Activated CD4-positive, alpha-beta T cell treated with anti-CD3 and anti-CD28 coated beads, Interleukin-2, amount 10 ng/mL, durations not matched to agents 24 days and 14 days (primary cell): Measurements from ENCODE around the gene CCNF. TPM values are rescaled to one million over a fixed set of nuclear protein-coding genes. Genes with fewer than 3 reads are reported as not detected.

Experiments used
- DNase-seq: peaks from one replicate; pipeline ENCODE4 v3.0.0; 2022
- H3K27ac Mint-ChIP-seq: one replicate; pipeline ENCODE4 v1.8.0; 2022; ENCODE audit warnings: mild to moderate bottlenecking, mixed read lengths
- H3K27me3 Mint-ChIP-seq: one replicate; pipeline ENCODE4 v1.8.0; 2022; ENCODE audit warnings: mixed read lengths
- H3K36me3 Mint-ChIP-seq: one replicate; pipeline ENCODE4 v1.8.0; 2022; ENCODE audit warnings: low read depth, mild to moderate bottlenecking, mixed read lengths
- H3K4me1 Mint-ChIP-seq: one replicate; pipeline ENCODE4 v1.8.0; 2021; ENCODE audit warnings: mixed read lengths
- H3K4me3 Mint-ChIP-seq: one replicate; pipeline ENCODE4 v1.8.0; 2022; ENCODE audit warnings: mild to moderate bottlenecking, moderate library complexity, mixed read lengths
- H3K9me3 Mint-ChIP-seq: one replicate; pipeline ENCODE4 v1.8.0; 2021; ENCODE audit warnings: mixed read lengths
- intact Hi-C: fragments of 100-400 bp; cut with micrococcal nuclease; formaldehyde crosslinking; loops from one replicate; pipeline ENCODE4 v1.15.1; 2023
- total RNA-seq: library from RNA; stranded (reverse); gene quantifications from 2 replicates; pipeline ENCODE4 v1.2.3, GENCODE V29; 2022

The CCNF gene
- total RNA-seq, 1 donor from 2014 or later: 45.7 TPM

- Mint-ChIP-seq H3K27ac (no peak overlapping the region), H3K36me3 (no peaks in the 10 kb centered on the region), H3K4me3 (no peak overlapping the region), H3K27me3 (no peaks in the 10 kb centered on the region), H3K9me3 (no peaks in the 10 kb centered on the region), H3K4me1 (no peaks in the 10 kb centered on the region)
- intact Hi-C loops: no loop called here
- no peak for DNase-seq
These were observed 67.2 kb downstream of the CCNF start for GRCh38 chr16:2496223-2497115.

- Mint-ChIP-seq H3K9me3 (no peaks in the 10 kb centered on the region), H3K4me1 (no peaks in the 10 kb centered on the region), H3K27ac (no peak overlapping the region), H3K4me3 (no peak overlapping the region), H3K36me3 (no peaks in the 10 kb centered on the region), H3K27me3 (no peaks in the 10 kb centered on the region)
- intact Hi-C loops: no loop called here
- no peak for DNase-seq
These were observed 67.9 kb downstream of the CCNF start for GRCh38 chr16:2497116-2497630.

GRCh38 chr16:2497695-2498484 is 68.6 kb downstream of the CCNF start:
- H3K4me3 Mint-ChIP-seq: no peak overlapping the region
- DNase-seq: no peak
- no peaks in the 10 kb centered on the region for H3K27me3 Mint-ChIP-seq
- no peak overlapping the region for H3K27ac Mint-ChIP-seq
- H3K9me3 Mint-ChIP-seq: no peaks in the 10 kb centered on the region
- H3K4me1 Mint-ChIP-seq: no peaks in the 10 kb centered on the region
- no peaks in the 10 kb centered on the region for H3K36me3 Mint-ChIP-seq
- intact Hi-C loops: no loop called here

- Mint-ChIP-seq H3K4me3 (no peak overlapping the region), H3K27ac (no peak overlapping the region), H3K27me3 (no peaks in the 10 kb centered on the region), H3K36me3 (no peaks in the 10 kb centered on the region), H3K9me3 (no peaks in the 10 kb centered on the region), H3K4me1 (no peaks in the 10 kb centered on the region)
- intact Hi-C loops: no loop called here
- DNase-seq: no peak
These were observed 69.4 kb downstream of the CCNF start for GRCh38 chr16:2498531-2499253.

GRCh38 chr16:2499454-2499853 is 70.2 kb downstream of the CCNF start:
- Mint-ChIP-seq H3K9me3 (no peaks in the 10 kb centered on the region), H3K36me3 (no peaks in the 10 kb centered on the region), H3K4me3 (no peak overlapping the region), H3K27me3 (no peaks in the 10 kb centered on the region), H3K27ac (no peak overlapping the region), H3K4me1 (no peaks in the 10 kb centered on the region)
- intact Hi-C loops: no loop called here
- no peak for DNase-seq

- Mint-ChIP-seq H3K4me1 (no peaks in the 10 kb centered on the region), H3K9me3 (no peaks in the 10 kb centered on the region), H3K27ac (no peak overlapping the region), H3K4me3 (no peak overlapping the region), H3K36me3 (no peaks in the 10 kb centered on the region), H3K27me3 (no peaks in the 10 kb centered on the region)
- intact Hi-C loops: loop anchor here (2.0 to 5.0 kb wide), 2 partner anchors 25 to 68 kb away; partner anchors contain the start of gene TBC1D24
- DNase-seq: no peak
These were observed 70.7 kb downstream of the CCNF start for GRCh38 chr16:2499890-2500429.

GRCh38 chr16:2500430-2500917 is 71.2 kb downstream of the CCNF start:
- Mint-ChIP-seq H3K27me3 (no peaks in the 10 kb centered on the region), H3K9me3 (no peaks in the 10 kb centered on the region), H3K4me1 (no peaks in the 10 kb centered on the region), H3K36me3 (no peaks in the 10 kb centered on the region), H3K4me3 (no peak overlapping the region), H3K27ac (no peak overlapping the region)
- DNase-seq: no peak
- intact Hi-C loops: loop anchor here (2.0 to 5.0 kb wide), 2 partner anchors 26 to 68 kb away; partner anchors contain the start of gene TBC1D24

- H3K4me3 Mint-ChIP-seq: no peak overlapping the region
- H3K27ac Mint-ChIP-seq: no peak overlapping the region
- no peaks in the 10 kb centered on the region for H3K27me3 Mint-ChIP-seq
- intact Hi-C loops: loop anchor here (1.0 to 5.0 kb wide), 4 partner anchors 26 to 232 kb away; partner anchors contain the start of gene TBC1D24
- no peaks in the 10 kb centered on the region for H3K36me3 Mint-ChIP-seq
- H3K4me1 Mint-ChIP-seq: no peaks in the 10 kb centered on the region
- peak; percentile 94 for DNase-seq
- H3K9me3 Mint-ChIP-seq: no peaks in the 10 kb centered on the region
These were observed 71.9 kb downstream of the CCNF start for GRCh38 chr16:2500918-2501750.

GRCh38 chr16:2501946-2502895 is 73.0 kb downstream of the CCNF start:
- no peaks in the 10 kb centered on the region for H3K4me1 Mint-ChIP-seq
- DNase-seq: no peak
- H3K36me3 Mint-ChIP-seq: no peaks in the 10 kb centered on the region
- intact Hi-C loops: loop anchor here (1.0 to 5.0 kb wide), 4 partner anchors 27 to 233 kb away; partner anchors contain the start of gene TBC1D24
- H3K27me3 Mint-ChIP-seq: no peaks in the 10 kb centered on the region
- H3K27ac Mint-ChIP-seq: no peak overlapping the region
- H3K9me3 Mint-ChIP-seq: no peaks in the 10 kb centered on the region
- no peak overlapping the region for H3K4me3 Mint-ChIP-seq

GRCh38 chr16:2505695-2506094 is 76.4 kb downstream of the CCNF start:
- DNase-seq: no peak
- H3K27me3 Mint-ChIP-seq: no peaks in the 10 kb centered on the region
- no peaks in the 10 kb centered on the region for H3K4me1 Mint-ChIP-seq
- H3K4me3 Mint-ChIP-seq: no peak overlapping the region
- H3K36me3 Mint-ChIP-seq: no peaks in the 10 kb centered on the region
- H3K27ac Mint-ChIP-seq: no peak overlapping the region
- H3K9me3 Mint-ChIP-seq: no peaks in the 10 kb centered on the region
- intact Hi-C loops: no loop called here

- intact Hi-C loops: no loop called here
- H3K27ac Mint-ChIP-seq: no peak overlapping the region
- peaks cover 3% of the 10 kb centered on the region for H3K27me3 Mint-ChIP-seq
These were observed 77.9 kb downstream of the CCNF start for GRCh38 chr16:2507052-2507659.

More at GRCh38 chr16:2507052-2507659, 77.9 kb downstream of the CCNF start:
- no peak for DNase-seq
- Mint-ChIP-seq H3K9me3 (no peaks in the 10 kb centered on the region), H3K36me3 (no peaks in the 10 kb centered on the region), H3K4me1 (peaks cover 2% of the 10 kb centered on the region), H3K4me3 (no peak overlapping the region)
